Activated CD4-positive, alpha-beta T cell treated with anti-CD3 and anti-CD28 coated beads for 1 hour (primary cell): ENCODE data around the gene PLEKHH2.
"Not testable (repeated sequence)": the region's sequence is repeated elsewhere in the genome, so short reads cannot be mapped to it uniquely, and the experiment has no call there.

Experiments
- DNase-seq: peaks from one replicate; pipeline ENCODE4 v3.0.0-alpha.2; 2020

The PLEKHH2 gene

DNA sequence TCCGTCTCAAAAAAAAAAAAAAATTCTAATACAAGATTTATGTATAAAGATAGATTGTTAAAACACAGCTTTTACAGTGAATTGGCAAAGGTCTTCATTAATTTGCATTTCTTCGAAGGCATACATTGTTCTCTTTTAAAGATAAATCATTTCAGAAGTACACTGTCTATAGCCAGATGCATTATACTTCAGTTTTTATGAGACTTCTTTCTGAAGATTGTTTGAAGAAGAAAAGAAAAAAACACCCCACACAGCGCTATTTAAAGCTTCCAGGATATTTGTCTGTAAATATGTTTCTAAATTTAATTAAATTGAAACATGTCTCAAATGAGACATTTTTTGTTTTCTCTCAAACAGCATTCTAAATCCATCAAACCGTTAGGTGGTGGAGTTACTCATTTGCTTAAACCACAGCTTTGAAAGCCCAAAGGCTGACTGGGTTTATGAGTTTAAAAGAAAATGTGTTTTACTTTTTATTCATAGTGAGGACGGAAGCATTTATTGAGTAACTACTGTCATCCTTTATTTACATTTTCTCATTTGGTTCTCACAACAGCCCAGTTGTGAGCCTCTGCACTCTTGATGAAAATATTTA is 81.6 kb downstream of the PLEKHH2 start:
- no peak for DNase-seq

DNA sequence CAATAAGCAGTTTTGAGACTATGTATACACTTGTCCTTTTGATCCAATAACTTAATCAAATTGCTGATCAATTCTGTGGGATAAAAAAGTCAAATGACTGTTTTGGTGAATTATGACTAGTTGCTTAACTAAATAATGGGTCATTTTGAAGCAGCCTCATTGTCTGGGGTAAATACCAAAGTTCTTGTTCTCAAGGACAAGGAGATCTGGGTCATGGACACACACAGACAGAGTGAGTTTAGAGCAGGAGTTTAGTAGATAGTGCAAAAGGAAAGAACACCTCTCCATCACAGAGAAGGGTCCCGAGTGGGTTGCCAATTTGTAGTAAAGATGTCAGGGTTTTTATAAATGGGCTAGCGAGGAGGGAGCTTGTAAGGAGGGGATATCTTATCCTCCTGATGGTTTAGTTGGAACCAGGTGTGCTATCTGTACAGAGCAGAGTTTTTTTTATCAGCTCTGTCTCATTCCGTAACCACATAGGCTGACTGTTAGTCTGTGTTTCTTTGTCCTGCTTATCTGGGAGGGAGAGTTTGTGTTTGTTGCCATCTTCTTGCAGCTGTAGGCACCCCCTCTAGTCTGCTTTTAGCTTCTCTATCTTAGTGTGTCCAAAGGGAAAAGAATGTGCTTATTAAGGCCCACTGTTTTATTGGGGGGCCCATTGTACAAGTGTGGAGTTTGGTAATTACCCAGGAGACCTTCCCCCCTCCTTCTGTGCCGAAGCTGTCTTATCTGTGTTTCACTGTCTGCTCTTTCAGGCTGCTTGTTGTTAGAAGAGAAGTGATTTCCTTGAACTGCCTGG is 87.9 kb downstream of the PLEKHH2 start:
- DNase-seq, result no peak

GRCh38 chr2:43725711-43726246 is 88.7 kb downstream of the PLEKHH2 start:
- DNase-seq, result no peak

GRCh38 chr2:43726961-43727633 is 90.0 kb downstream of the PLEKHH2 start:
- not testable (repeated sequence) for DNase-seq

- no peak for DNase-seq
Observed at GRCh38 chr2:43727634-43728014, 90.6 kb downstream of the PLEKHH2 start.

- DNase-seq, result no peak
Observed at GRCh38 chr2:43729491-43730174, 92.6 kb downstream of the PLEKHH2 start.

GRCh38 chr2:43731211-43731610 is 94.2 kb downstream of the PLEKHH2 start:
- no peak for DNase-seq

DNA sequence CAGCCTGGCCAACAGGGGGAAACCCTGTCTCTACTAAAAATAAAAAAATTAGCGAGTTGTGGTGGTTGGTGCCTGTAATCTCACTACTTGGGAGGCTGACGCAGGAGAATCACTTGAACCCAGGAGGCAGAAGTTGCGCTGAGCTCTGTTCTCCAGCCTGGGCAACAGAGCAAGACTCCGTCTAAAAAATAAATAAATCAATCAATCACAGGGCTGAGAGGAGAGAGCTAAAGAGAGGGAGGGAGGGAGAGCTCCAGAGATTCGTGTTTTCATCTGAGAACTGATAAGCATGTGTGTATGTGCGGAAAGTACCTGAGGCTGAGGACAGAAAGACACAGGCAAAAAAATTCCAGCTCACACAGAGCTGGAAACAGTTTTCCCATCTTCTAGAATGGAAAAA is 99.6 kb downstream of the PLEKHH2 start:
- DNase-seq, result no peak

DNA sequence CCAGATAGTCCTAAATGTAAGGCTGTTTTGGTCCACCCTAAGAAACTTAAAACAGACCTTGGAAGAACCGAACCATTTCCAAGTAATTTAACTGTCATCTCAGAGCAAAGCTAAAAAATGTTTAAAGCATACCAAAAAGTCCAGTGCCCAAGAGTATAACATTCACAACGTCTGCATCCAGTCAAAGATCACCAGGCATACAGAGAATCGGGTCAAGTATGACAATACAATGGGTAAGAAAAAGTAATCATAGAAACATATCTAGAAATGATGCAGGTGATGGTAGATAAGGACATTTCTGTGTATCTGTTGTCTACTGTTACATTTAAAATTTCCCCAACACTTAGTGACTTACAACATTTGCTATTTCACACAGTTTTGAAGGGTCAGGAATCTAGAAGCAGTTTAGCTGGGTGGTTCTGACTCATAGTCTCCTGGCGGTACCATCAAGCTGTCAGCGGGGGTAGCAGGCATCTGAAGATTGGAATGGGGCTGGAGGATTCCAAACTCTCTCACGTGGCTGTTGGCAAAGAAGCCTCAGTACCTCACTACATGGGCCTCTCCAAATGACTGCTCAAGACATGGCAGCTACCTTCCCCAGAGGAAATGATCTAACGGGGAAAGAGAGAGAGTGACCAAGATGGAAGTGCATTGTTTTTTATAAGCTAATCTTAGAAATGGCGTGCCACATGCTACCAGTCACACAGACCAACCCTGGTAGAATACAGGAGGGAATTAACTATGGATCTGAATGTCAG is 100.2 kb downstream of the PLEKHH2 start:
- no peak for DNase-seq

DNA sequence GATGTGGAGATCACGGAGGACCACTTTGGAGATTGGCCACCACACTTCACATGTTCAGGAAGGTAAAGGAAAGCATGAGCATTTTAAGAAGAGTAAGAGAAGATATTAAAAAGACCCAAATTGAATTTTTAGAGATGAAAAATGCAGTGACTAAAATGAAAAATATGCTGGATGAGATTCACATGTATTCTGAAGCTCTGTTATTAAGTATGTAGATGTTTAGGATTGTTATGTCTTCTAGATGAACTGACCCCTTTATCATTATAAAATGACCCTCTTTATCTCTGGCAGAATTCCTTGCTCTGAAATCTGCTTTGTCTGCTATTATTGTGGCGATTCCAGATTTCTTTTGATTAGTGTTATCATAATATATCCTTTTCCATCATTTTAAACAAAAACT is 100.8 kb downstream of the PLEKHH2 start:
- no peak for DNase-seq

DNA sequence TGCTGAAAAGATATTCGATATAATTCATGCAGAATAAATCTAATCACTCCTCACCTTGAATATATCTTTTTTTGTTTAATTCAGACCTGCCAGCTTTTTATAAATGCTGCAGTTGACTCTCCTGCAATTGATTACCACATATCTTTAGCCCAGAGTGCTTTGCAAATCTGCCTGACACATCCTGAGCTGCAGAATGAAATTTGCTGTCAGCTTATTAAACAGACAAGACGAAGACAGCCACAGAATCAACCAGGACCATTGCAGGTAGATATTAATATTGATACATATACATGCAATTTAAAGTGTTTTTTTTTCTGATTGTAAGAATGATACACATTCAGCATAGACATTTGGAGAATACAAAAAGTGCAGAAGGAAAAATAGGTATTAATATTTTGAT is 101.2 kb downstream of the PLEKHH2 start:
- DNase-seq, result no peak

- no peak for DNase-seq
Observed at GRCh38 chr2:43743706-43744105, 106.6 kb downstream of the PLEKHH2 start.

DNA sequence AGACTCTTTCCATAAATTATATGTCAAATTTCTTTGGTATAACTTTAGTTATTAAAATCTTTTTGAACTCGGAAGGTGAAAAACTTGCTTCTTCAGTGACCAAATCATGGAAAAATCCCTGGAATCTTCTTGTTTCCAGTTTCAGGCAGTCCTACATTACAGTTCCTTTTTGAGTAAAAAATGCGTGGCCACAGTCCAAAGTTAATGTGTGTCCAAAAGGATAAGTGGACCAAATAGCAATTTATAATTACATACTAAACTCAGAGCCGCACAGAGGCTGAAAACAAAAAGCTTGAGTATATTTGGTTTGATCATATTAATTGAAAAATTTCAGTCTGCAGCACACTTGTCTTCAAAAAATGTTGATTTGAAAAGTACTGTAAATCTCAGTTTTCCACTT is 108.4 kb downstream of the PLEKHH2 start:
- DNase-seq, result no peak

- no peak for DNase-seq
Observed at GRCh38 chr2:43748333-43748732, 111.3 kb downstream of the PLEKHH2 start.

- DNase-seq, result no peak
Observed at GRCh38 chr2:43749583-43749982, 112.5 kb downstream of the PLEKHH2 start.

GRCh38 chr2:43751476-43751990 is 114.5 kb downstream of the PLEKHH2 start:
- DNase-seq, result no peak

DNA sequence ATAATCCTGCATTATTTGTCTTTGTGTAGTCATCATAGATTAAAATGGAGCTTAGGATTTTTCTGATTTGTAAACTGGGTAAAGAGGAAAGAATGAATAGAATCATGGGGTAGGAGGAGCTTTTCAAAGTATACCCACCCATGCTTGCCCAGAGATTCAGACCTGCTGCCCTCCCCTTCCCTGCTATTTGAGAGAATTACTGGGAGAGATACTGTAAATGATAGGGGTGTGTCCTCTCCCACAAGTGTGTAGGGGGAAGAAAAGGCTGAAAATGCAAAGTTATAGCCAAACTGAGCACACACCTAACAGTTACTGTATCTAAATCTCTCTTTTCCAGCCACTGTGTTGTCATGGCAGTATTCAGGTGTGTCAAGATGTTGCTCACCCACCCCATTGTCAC is 115.2 kb downstream of the PLEKHH2 start:
- DNase-seq, result no peak

DNA sequence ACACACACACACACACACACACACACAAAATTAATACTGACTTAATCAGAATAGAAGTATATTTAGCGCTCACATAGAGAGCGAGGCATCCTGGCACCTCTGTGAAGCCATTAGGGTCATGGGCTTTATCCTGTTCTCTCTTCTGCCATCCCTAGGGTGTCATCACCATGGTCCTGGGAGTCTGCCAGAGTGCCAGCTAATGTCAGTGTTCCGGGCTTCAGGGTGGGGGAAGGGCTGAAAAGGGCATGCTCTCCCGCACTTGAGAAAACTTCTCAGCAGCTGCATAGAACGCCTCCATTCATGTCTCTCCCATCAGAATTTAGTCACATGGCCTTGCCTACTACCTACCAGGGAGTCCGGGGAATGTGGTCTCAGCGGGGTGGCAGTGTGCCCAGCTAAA is 117.1 kb downstream of the PLEKHH2 start:
- no peak for DNase-seq

- DNase-seq, result no peak
Observed at GRCh38 chr2:43758739-43759138, 121.7 kb downstream of the PLEKHH2 start.

GRCh38 chr2:43759195-43759594 is 122.1 kb downstream of the PLEKHH2 start:
- DNase-seq, result no peak

DNA sequence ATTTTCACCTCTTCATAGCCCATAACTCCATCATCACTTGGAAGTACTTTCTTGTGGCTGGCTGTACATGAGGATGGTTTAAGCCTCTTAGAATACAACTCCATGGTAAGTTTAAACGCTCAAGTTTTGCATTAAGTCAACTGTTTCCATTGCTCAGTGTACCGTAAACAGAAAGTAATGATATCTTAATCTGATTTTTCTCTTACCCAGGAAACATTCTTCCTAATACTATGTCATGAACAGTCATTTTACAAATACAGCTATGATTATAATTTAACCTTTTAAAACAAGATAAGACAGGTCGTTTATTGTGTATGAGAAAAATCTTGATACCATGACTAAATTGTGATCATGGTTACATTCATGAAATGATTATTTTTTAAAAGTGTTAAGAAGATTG is 125.2 kb downstream of the PLEKHH2 start:
- DNase-seq, result no peak

- DNase-seq, result no peak
Observed at GRCh38 chr2:43763091-43763490, 126.0 kb downstream of the PLEKHH2 start.
